Sigmoid colon (tissue), 4 donors: ENCODE data around the gene CPOX.

Experiments used
- CTCF ChIP-seq, 4 experiments: fragments of 450-650 bp in 3 of 4; fragments of 200-600 bp in 1 of 4; IDR thresholded peaks; one replicate each; pipeline ENCODE4 v1.5.1; 2016 to 2019; ENCODE audit warnings: antibody characterized with exemption in 4 of 4, mild to moderate bottlenecking in 3 of 4, moderate library complexity in 2 of 4
- EP300 ChIP-seq, 4 donors: sonication (generic); formaldehyde crosslinking; IDR thresholded peaks; one replicate each; pipeline ENCODE4 v1.6.1; 2017; ENCODE audit warnings: antibody characterized with exemption in 4 of 4
- POLR2A ChIP-seq, 2 donors: fragments of 450-650 bp; IDR thresholded peaks; one replicate each; pipeline ENCODE4 v1.6.1; 2016; ENCODE audit warnings: antibody characterized with exemption in 2 of 2, mild to moderate bottlenecking in 2 of 2, moderate library complexity in 2 of 2
- POLR2AphosphoS5 ChIP-seq, 4 donors: sonication (generic); formaldehyde crosslinking; IDR thresholded peaks; one replicate each; pipeline ENCODE4 v1.6.1; 2017; ENCODE audit warnings: antibody characterized with exemption in 4 of 4

DNA sequence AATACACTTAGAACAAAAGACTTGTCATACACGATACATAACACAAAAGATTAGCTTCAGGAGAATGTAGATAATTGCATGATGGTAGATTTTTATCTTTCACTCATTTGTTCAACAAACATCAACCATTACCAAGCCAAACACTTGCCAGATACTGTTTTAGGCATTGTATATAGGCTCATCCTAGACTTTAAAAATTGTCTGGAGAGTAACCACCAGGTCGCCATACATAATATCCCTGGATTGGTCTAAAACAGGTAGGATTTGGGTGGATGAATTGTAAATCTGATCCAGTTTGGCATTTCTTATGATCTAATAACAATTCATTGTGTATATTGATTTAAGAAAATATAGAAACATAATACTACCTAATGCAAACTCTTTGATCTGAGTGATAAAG lies 38.8 kb downstream of the CPOX start:
- no peak for TF ChIP-seq CTCF (IDR thresholded peaks at IDR 0.05)
- no peak for TF ChIP-seq POLR2A (IDR thresholded peaks at IDR 0.05)
- no peak for TF ChIP-seq POLR2AphosphoS5 (IDR thresholded peaks at IDR 0.05)
- no peak for TF ChIP-seq EP300 (IDR thresholded peaks at IDR 0.05)
